ENCODE measurements around the gene VIT. TPM values are rescaled to one million over a fixed set of nuclear protein-coding genes. Genes with fewer than 3 reads are reported as not detected.

The VIT gene
- total and polyA plus RNA-seq, 7 donors: 1.2 to 8.5 (median 4.5) TPM

- H3K9me3 ChIP-seq: no peaks in the 10 kb centered on the region
- DNase-seq (no peak), ATAC-seq (no peak)
- no peak overlapping the region for H3K4me3 ChIP-seq
- intact Hi-C loops (cut with DNase I): no loop called here
- no peaks in the 10 kb centered on the region for H3K36me3 ChIP-seq (ENCODE audit: insufficient read depth in 1 of 2, low read depth in 1 of 2)
- no peaks in the 10 kb centered on the region for H3K4me1 ChIP-seq
- 54 to 59% (median 54%) methylated on average over 5 of the region's 5 CpGs for WGBS, 3 donors
- H3K27me3 ChIP-seq (ENCODE audit: insufficient read depth in 3 of 3, low read length in 2 of 3): no peaks in the 10 kb centered on the region
- H3K27ac ChIP-seq: no peak overlapping the region
- TF ChIP-seq, protein P1, sequence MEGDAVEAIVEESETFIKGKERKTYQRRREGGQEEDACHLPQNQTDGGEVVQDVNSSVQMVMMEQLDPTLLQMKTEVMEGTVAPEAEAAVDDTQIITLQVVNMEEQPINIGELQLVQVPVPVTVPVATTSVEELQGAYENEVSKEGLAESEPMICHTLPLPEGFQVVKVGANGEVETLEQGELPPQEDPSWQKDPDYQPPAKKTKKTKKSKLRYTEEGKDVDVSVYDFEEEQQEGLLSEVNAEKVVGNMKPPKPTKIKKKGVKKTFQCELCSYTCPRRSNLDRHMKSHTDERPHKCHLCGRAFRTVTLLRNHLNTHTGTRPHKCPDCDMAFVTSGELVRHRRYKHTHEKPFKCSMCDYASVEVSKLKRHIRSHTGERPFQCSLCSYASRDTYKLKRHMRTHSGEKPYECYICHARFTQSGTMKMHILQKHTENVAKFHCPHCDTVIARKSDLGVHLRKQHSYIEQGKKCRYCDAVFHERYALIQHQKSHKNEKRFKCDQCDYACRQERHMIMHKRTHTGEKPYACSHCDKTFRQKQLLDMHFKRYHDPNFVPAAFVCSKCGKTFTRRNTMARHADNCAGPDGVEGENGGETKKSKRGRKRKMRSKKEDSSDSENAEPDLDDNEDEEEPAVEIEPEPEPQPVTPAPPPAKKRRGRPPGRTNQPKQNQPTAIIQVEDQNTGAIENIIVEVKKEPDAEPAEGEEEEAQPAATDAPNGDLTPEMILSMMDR (IDR thresholded peaks at IDR 0.05): no peak
Measured at GRCh38 chr2:36741188-36741837, 44.8 kb downstream of the VIT start.

DNA sequence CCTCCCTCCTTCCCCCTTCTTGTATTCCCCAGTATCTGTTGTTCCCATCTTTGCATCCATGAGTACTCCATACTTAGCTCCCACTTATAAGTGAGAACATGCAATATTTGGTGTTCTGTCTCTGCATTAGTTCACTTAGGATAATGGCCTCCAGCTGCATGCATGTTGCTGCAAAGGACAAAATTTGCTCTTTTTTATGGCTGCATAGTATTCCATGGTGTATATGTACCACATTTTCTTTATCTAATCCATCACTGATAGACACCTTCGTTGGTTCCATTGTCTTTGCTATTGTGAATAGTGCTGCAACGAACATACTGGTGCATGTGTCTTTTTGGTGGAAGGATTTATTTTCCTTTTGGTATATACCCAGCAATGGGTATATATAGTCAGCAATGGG is 47.4 kb downstream of the VIT start:
- Histone ChIP-seq H3K9me3 (no peaks in the 10 kb centered on the region), H3K4me3 (no peak overlapping the region), H3K36me3 (ENCODE audit: insufficient read depth in 1 of 2, low read depth in 1 of 2) (no peaks in the 10 kb centered on the region), H3K27ac (no peak overlapping the region), H3K27me3 (ENCODE audit: insufficient read depth in 3 of 3, low read length in 2 of 3) (no peaks in the 10 kb centered on the region), H3K4me1 (no peaks in the 10 kb centered on the region)
- intact Hi-C loops (cut with DNase I): no loop called here
- 85 to 90% (median 85%) methylated on average over 2 of the region's 2 CpGs for WGBS, 3 donors
- DNase-seq (no peak), ATAC-seq (no peak)
- TF ChIP-seq, protein P1 (IDR thresholded peaks at IDR 0.05): no peak

GRCh38 chr2:36748166-36748565 is 51.7 kb downstream of the VIT start:
- Histone ChIP-seq H3K4me3 (no peak overlapping the region), H3K27me3 (ENCODE audit: insufficient read depth in 3 of 3, low read length in 2 of 3) (peaks cover 0 to under 1% (median 0%) of the 10 kb centered on the region in 3 donors), H3K27ac (no peak overlapping the region), H3K36me3 (ENCODE audit: insufficient read depth in 1 of 2, low read depth in 1 of 2) (no peaks in the 10 kb centered on the region), H3K9me3 (no peaks in the 10 kb centered on the region), H3K4me1 (no peaks in the 10 kb centered on the region)
- TF ChIP-seq, protein P1 (IDR thresholded peaks at IDR 0.05): no peak
- ATAC-seq (no peak), DNase-seq (no peak)
- 84 to 100% (median 96%) methylated on average over 1 of the region's 1 CpG for WGBS, 3 donors
- intact Hi-C loops (cut with DNase I): no loop called here

GRCh38 chr2:36750101-36750500 is 53.6 kb downstream of the VIT start:
- no peaks in the 10 kb centered on the region for H3K36me3 ChIP-seq (ENCODE audit: insufficient read depth in 1 of 2, low read depth in 1 of 2)
- intact Hi-C loops (cut with DNase I): no loop called here
- H3K27ac ChIP-seq: no peak overlapping the region
- H3K4me1 ChIP-seq: no peaks in the 10 kb centered on the region
- no peak overlapping the region for H3K4me3 ChIP-seq
- 62 to 80% (median 67%) methylated on average over 5 of the region's 5 CpGs for WGBS, 3 donors
- no peaks in the 10 kb centered on the region for H3K9me3 ChIP-seq
- ATAC-seq: no peak
- H3K27me3 ChIP-seq (ENCODE audit: insufficient read depth in 3 of 3, low read length in 2 of 3): peaks cover 0 to 5% (median 0%) of the 10 kb centered on the region in 3 donors
- TF ChIP-seq, protein P1 (IDR thresholded peaks at IDR 0.05): no peak
- no peak for DNase-seq

- TF ChIP-seq, protein P1 (IDR thresholded peaks at IDR 0.05): no peak
- intact Hi-C loops (cut with DNase I): no loop called here
Measured at GRCh38 chr2:36753706-36754221, 57.3 kb downstream of the VIT start.

More at GRCh38 chr2:36753706-36754221, 57.3 kb downstream of the VIT start:
- H3K4me3 ChIP-seq: no peak overlapping the region
- no peaks in the 10 kb centered on the region for H3K4me1 ChIP-seq
- H3K27ac ChIP-seq: no peak overlapping the region
- no peaks in the 10 kb centered on the region for H3K9me3 ChIP-seq
- ATAC-seq (no peak), DNase-seq (no peak)
- WGBS, 3 donors: 42 to 55% (median 47%) methylated on average over 5 of the region's 5 CpGs
- peaks cover 0 to 5% (median 0%) of the 10 kb centered on the region in 3 donors for H3K27me3 ChIP-seq (ENCODE audit: insufficient read depth in 3 of 3, low read length in 2 of 3)
- no peaks in the 10 kb centered on the region for H3K36me3 ChIP-seq (ENCODE audit: insufficient read depth in 1 of 2, low read depth in 1 of 2)
